ENCODE measurements around the gene TEKTIP1.

- TF ChIP-seq HDGF (IDR thresholded peaks at IDR 0.05; ENCODE audit: borderline replicate concordance) (no peak), FOXM1 (IDR thresholded peaks at IDR 0.05; ENCODE audit: borderline replicate concordance) (no peak), ZNF384 (IDR thresholded peaks at IDR 0.05) (no peak), NFRKB (IDR thresholded peaks at IDR 0.05) (no peak), SUZ12 (IDR thresholded peaks at IDR 0.05) (no peak), TARDBP (IDR thresholded peaks at IDR 0.05) (no peak), SP1 (IDR thresholded peaks at IDR 0.05) (no peak), LEF1 (IDR thresholded peaks at IDR 0.05; ENCODE audit: borderline replicate concordance) (no peak)
Measured at GRCh38 chr19:3544058-3544376, 5.0 kb downstream of the TEKTIP1 start.

Measured in HEK293T (cell line).